ENCODE results near the gene CNGA4.

DNA sequence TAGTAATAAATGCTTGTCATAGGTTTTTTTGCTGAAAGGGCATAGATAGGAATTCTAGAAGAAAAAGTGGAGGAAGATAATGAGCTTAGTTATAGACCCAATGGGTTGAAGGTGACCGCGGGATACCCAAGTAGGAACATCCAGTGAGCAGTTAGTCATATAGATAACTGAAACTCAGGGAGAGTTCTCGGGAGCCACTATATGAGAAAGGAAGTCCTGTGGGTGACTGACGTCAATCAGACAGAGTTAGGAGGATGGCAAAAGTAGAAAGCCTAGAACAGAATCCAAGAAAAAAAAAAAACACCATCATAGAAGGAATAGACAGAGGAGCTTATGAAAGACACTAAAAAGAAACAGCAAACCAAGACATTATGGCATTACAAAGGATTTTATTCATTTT is 1.6 kb upstream of the CNGA4 start:
- TF ChIP-seq, protein P1, sequence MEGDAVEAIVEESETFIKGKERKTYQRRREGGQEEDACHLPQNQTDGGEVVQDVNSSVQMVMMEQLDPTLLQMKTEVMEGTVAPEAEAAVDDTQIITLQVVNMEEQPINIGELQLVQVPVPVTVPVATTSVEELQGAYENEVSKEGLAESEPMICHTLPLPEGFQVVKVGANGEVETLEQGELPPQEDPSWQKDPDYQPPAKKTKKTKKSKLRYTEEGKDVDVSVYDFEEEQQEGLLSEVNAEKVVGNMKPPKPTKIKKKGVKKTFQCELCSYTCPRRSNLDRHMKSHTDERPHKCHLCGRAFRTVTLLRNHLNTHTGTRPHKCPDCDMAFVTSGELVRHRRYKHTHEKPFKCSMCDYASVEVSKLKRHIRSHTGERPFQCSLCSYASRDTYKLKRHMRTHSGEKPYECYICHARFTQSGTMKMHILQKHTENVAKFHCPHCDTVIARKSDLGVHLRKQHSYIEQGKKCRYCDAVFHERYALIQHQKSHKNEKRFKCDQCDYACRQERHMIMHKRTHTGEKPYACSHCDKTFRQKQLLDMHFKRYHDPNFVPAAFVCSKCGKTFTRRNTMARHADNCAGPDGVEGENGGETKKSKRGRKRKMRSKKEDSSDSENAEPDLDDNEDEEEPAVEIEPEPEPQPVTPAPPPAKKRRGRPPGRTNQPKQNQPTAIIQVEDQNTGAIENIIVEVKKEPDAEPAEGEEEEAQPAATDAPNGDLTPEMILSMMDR (IDR thresholded peaks at IDR 0.05 in 2 of 3, conservative IDR thresholded peaks at IDR 0.05 in 1 of 3; ENCODE audit: borderline replicate concordance in 1 of 3, insufficient read depth in 1 of 3, low read depth in 2 of 3, low read length in 2 of 3) = no peak
- TF ChIP-seq, protein P2, sequence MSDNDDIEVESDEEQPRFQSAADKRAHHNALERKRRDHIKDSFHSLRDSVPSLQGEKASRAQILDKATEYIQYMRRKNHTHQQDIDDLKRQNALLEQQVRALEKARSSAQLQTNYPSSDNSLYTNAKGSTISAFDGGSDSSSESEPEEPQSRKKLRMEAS (IDR thresholded peaks at IDR 0.05) = no peak
- TF ChIP-seq POLR2A (IDR thresholded peaks at IDR 0.05; ENCODE audit: borderline replicate concordance, extremely low read depth, insufficient read depth, insufficient read length) (no peak), RAD21 (IDR thresholded peaks at IDR 0.05; ENCODE audit: low read depth) (no peak), FOSL1 (IDR thresholded peaks at IDR 0.05; ENCODE audit: low read depth) (no peak)

Measured in HCT116 (cell line).